ENCODE measurements around the gene CTXND1.

- TF ChIP-seq, protein P1, sequence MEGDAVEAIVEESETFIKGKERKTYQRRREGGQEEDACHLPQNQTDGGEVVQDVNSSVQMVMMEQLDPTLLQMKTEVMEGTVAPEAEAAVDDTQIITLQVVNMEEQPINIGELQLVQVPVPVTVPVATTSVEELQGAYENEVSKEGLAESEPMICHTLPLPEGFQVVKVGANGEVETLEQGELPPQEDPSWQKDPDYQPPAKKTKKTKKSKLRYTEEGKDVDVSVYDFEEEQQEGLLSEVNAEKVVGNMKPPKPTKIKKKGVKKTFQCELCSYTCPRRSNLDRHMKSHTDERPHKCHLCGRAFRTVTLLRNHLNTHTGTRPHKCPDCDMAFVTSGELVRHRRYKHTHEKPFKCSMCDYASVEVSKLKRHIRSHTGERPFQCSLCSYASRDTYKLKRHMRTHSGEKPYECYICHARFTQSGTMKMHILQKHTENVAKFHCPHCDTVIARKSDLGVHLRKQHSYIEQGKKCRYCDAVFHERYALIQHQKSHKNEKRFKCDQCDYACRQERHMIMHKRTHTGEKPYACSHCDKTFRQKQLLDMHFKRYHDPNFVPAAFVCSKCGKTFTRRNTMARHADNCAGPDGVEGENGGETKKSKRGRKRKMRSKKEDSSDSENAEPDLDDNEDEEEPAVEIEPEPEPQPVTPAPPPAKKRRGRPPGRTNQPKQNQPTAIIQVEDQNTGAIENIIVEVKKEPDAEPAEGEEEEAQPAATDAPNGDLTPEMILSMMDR (conservative IDR thresholded peaks at IDR 0.05; ENCODE audit: low read length), result no peak
- TF ChIP-seq EZH2phosphoT487 (IDR thresholded peaks at IDR 0.05; ENCODE audit: borderline replicate concordance), result no peak
These were observed 82.2 kb downstream of the CTXND1 start for GRCh38 chr15:80169768-80170357.

Data from Loucy (cell line).